RWPE2 (cell line): Measurements from ENCODE around the gene BOC.

Experiments used
- ATAC-seq: fragments of 200-7000 bp; cut with Tn5 transposase; 3 replicates; pipeline ENCODE4 v1.9.1; 2021; ENCODE audit warnings: low read depth
- DNase-seq: peaks from one replicate; pipeline ENCODE4 v3.0.0-alpha.2; 2020; ENCODE audit warnings: low spot score
- H3K27ac ChIP-seq: fragments of 450-650 bp; 2 replicates; pipeline ENCODE4 v1.5.1; 2017; ENCODE audit warnings: mild to moderate bottlenecking; ENCODE audit not compliant: poor library complexity, severe bottlenecking
- H3K27me3 ChIP-seq: fragments of 250-450 bp; sonication (Bioruptor Pico); 2 replicates; pipeline ENCODE4 v1.5.1; 2021; ENCODE audit warnings: mild to moderate bottlenecking, moderate library complexity; ENCODE audit not compliant: insufficient read depth, poor library complexity, severe bottlenecking
- H3K36me3 ChIP-seq: fragments of 250-450 bp; sonication (Bioruptor Pico); 2 replicates; pipeline ENCODE4 v1.5.1; 2020; ENCODE audit warnings: low read depth, mild to moderate bottlenecking, moderate library complexity
- H3K4me1 ChIP-seq: fragments of 250-450 bp; sonication (Bioruptor Pico); 2 replicates; pipeline ENCODE4 v1.5.1; 2021; ENCODE audit warnings: mild to moderate bottlenecking, moderate library complexity; ENCODE audit not compliant: insufficient read depth, poor library complexity, severe bottlenecking
- H3K4me3 ChIP-seq: fragments of 250-450 bp; sonication (Bioruptor Pico); 2 replicates; pipeline ENCODE4 v1.5.1; 2021; ENCODE audit warnings: mild to moderate bottlenecking, moderate library complexity; ENCODE audit not compliant: severe bottlenecking
- H3K9me3 ChIP-seq: fragments of 250-450 bp; sonication (Bioruptor Pico); 2 replicates; pipeline ENCODE4 v1.5.1; 2021; ENCODE audit warnings: mild to moderate bottlenecking, moderate library complexity; ENCODE audit not compliant: severe bottlenecking
- CTCF ChIP-seq: fragments of 450-650 bp; IDR thresholded peaks from one replicate; pipeline ENCODE4 v1.5.1; 2017; ENCODE audit warnings: mild to moderate bottlenecking, moderate library complexity; ENCODE audit not compliant: poor library complexity, severe bottlenecking

BOC gene

GRCh38 chr3:113177526-113177925 is 33.8 kb upstream of the BOC start:
- no peak for DNase-seq
- no peak for TF ChIP-seq CTCF
- H3K9me3 ChIP-seq: no peaks in the 10 kb centered on the region

GRCh38 chr3:113179235-113179824 is 32.0 kb upstream of the BOC start:
- Histone ChIP-seq H3K4me1 (no peaks in the 10 kb centered on the region), H3K4me3 (no peak overlapping the region), H3K27me3 (no peaks in the 10 kb centered on the region), H3K36me3 (no peaks in the 10 kb centered on the region), H3K9me3 (no peaks in the 10 kb centered on the region), H3K27ac (no peak overlapping the region)
- ATAC-seq (no peak), DNase-seq (no peak)
- no peak for TF ChIP-seq CTCF

More at GRCh38 chr3:113177526-113177925, 33.8 kb upstream of the BOC start:
- Histone ChIP-seq H3K4me3 (no peak overlapping the region), H3K36me3 (no peaks in the 10 kb centered on the region), H3K4me1 (no peaks in the 10 kb centered on the region), H3K27ac (no peak overlapping the region), H3K27me3 (no peaks in the 10 kb centered on the region)
- ATAC-seq: no peak

- Histone ChIP-seq H3K27me3 (no peaks in the 10 kb centered on the region), H3K9me3 (no peaks in the 10 kb centered on the region), H3K36me3 (no peaks in the 10 kb centered on the region), H3K4me1 (no peaks in the 10 kb centered on the region), H3K4me3 (no peak overlapping the region), H3K27ac (no peak overlapping the region)
- no peak for TF ChIP-seq CTCF
- no peak for DNase-seq
- ATAC-seq: no peak
Measured at GRCh38 chr3:113183748-113184661, 27.4 kb upstream of the BOC start.

- H3K4me1 ChIP-seq: no peaks in the 10 kb centered on the region
- no peak for DNase-seq
- no peak for ATAC-seq
- no peaks in the 10 kb centered on the region for H3K36me3 ChIP-seq
- H3K9me3 ChIP-seq: no peaks in the 10 kb centered on the region
- H3K27me3 ChIP-seq: no peaks in the 10 kb centered on the region
- H3K4me3 ChIP-seq: no peak overlapping the region
- H3K27ac ChIP-seq: no peak overlapping the region
- no peak for TF ChIP-seq CTCF
Measured at GRCh38 chr3:113185194-113185835, 26.0 kb upstream of the BOC start.
